Umbilical cord (tissue), 2 donors: ENCODE data around the gene CAMTA2. TPM values are rescaled to one million over a fixed set of nuclear protein-coding genes. Genes with fewer than 3 reads are reported as not detected.
"Not testable (repeated sequence)": the region's sequence is repeated elsewhere in the genome, so short reads cannot be mapped to it uniquely, and the experiment has no call there.

Experiments used
- DNase-seq: peaks from one replicate; pipeline ENCODE4 v3.0.0-alpha.2; 2015; ENCODE audit warnings: low spot score
- total RNA-seq: library from RNA; depleted of rRNA; stranded (reverse); fragments of >200 nt; gene quantifications from one replicate; pipeline ENCODE4 v1.2.3, GENCODE V29; 2014; ENCODE audit warnings: low replicate concordance; ENCODE audit not compliant: insufficient read depth

CAMTA2 gene
- total RNA-seq, 1 donor from 2014 or later, result 1.7 TPM

- no peak for DNase-seq
These were observed 55.5 kb downstream of the CAMTA2 start, which contains the start of gene GP1BA for GRCh38 chr17:4931963-4932362. GP1BA (plus strand) TSS chr17:4932277; CDS start chr17:4932605, 328 bp downstream.

GRCh38 chr17:4928881-4929280 is 58.6 kb downstream of the CAMTA2 start:
- DNase-seq, result no peak

- DNase-seq, result not testable (repeated sequence)
These were observed 60.7 kb downstream of the CAMTA2 start for GRCh38 chr17:4926577-4927335.

GRCh38 chr17:4921320-4921719 is 66.2 kb downstream of the CAMTA2 start:
- DNase-seq, result no peak

- DNase-seq, result no peak
These were observed 67.0 kb downstream of the CAMTA2 start for GRCh38 chr17:4920351-4921048.

- DNase-seq, result no peak
These were observed 67.9 kb downstream of the CAMTA2 start for GRCh38 chr17:4919511-4920047.

Other genes starting within 250 kb of the CAMTA2 start
- not detected for gene ZMYND15, start 247.8 kb downstream of the CAMTA2 start, total RNA-seq
- 2.4 TPM for gene CXCL16, start 247.7 kb downstream of the CAMTA2 start, total RNA-seq
- not detected for gene TM4SF5, start 215.8 kb downstream of the CAMTA2 start, total RNA-seq
- not detected for gene VMO1, start 201.3 kb downstream of the CAMTA2 start, total RNA-seq
- not detected for gene GLTPD2, start 198.7 kb downstream of the CAMTA2 start, total RNA-seq
- gene PSMB6, start 191.5 kb downstream of the CAMTA2 start, total RNA-seq, result 32.7 TPM
- gene PLD2, start 180.5 kb downstream of the CAMTA2 start, total RNA-seq, result 16.6 TPM
- 10.1 TPM for gene MINK1, start 154.3 kb downstream of the CAMTA2 start, total RNA-seq
- gene C17orf107, start 88.1 kb downstream of the CAMTA2 start, total RNA-seq, result 11.3 TPM
- not detected for gene CHRNE, start 84.6 kb downstream of the CAMTA2 start, total RNA-seq
- 0.72 TPM for gene GP1BA, start 55.4 kb downstream of the CAMTA2 start, total RNA-seq
- gene SLC25A11, start 47.6 kb downstream of the CAMTA2 start, total RNA-seq, result 28.9 TPM
- gene RNF167, start 47.4 kb downstream of the CAMTA2 start, total RNA-seq, result 10.8 TPM
- 339 TPM for gene PFN1, start 39.1 kb downstream of the CAMTA2 start, total RNA-seq
- 12.0 TPM for gene ENO3, start 36.6 kb downstream of the CAMTA2 start, total RNA-seq
- 40.2 TPM for gene SPAG7, start 19.9 kb downstream of the CAMTA2 start, total RNA-seq
- 2.9 TPM for gene INCA1, start 9.8 kb upstream of the CAMTA2 start, total RNA-seq
- 35.6 TPM for gene KIF1C, start 10.3 kb upstream of the CAMTA2 start, total RNA-seq
- gene SLC52A1, start 47.8 kb upstream of the CAMTA2 start, total RNA-seq, result 1.4 TPM
- gene ZFP3, start 90.8 kb upstream of the CAMTA2 start, total RNA-seq, result 7.0 TPM
- 4.1 TPM for gene ZNF232, start 124.2 kb upstream of the CAMTA2 start, total RNA-seq
- gene USP6, start 128.4 kb upstream of the CAMTA2 start, total RNA-seq, result 1.9 TPM
- 29.1 TPM for gene ZNF594, start 204.2 kb upstream of the CAMTA2 start, total RNA-seq
- gene SCIMP, start 247.2 kb upstream of the CAMTA2 start, total RNA-seq, result 0.72 TPM